Measurements from ENCODE around the gene TDRD6.
A peak's percentile ranks its signal among the peaks of the same experiment; 100 is the strongest.
"Not testable (repeated sequence)": the region's sequence is repeated elsewhere in the genome, so short reads cannot be mapped to it uniquely, and the experiment has no call there.

The TDRD6 gene

GRCh38 chr6:46687619-46688097, at the start of gene TDRD6:
TDRD6 (plus strand) TSS chr6:46687885; CDS start chr6:46688129, 244 bp downstream.
- no peak for DNase-seq

GRCh38 chr6:46637933-46638332, 49.8 kb upstream of the TDRD6 start:
- no peak for DNase-seq

GRCh38 chr6:46638650-46639049, 49.0 kb upstream of the TDRD6 start:
- no peak for DNase-seq

- DNase-seq: no peak
Measured at GRCh38 chr6:46642928-46643751, 44.5 kb upstream of the TDRD6 start.

GRCh38 chr6:46645265-46645664, 42.4 kb upstream of the TDRD6 start:
- DNase-seq: no peak

- not testable (repeated sequence) for DNase-seq
Measured at GRCh38 chr6:46648108-46648507, 39.6 kb upstream of the TDRD6 start.

GRCh38 chr6:46648869-46649492, 38.7 kb upstream of the TDRD6 start:
- no peak for DNase-seq

- DNase-seq: no peak
Measured at GRCh38 chr6:46651006-46651405, 36.7 kb upstream of the TDRD6 start.

- no peak for DNase-seq
Measured at GRCh38 chr6:46651816-46652215, 35.9 kb upstream of the TDRD6 start.

- no peak for DNase-seq
Measured at GRCh38 chr6:46652232-46652602, 35.5 kb upstream of the TDRD6 start.

- peak; percentile 24 to 60 (median 34) for DNase-seq
Measured at GRCh38 chr6:46652603-46653438, 34.9 kb upstream of the TDRD6 start, which contains the start of the genes CYP39A1 and SLC25A27. CYP39A1 (minus strand) TSS chr6:46652818; CDS start chr6:46652582, 236 bp downstream. SLC25A27 (plus strand) TSS chr6:46652975; CDS start chr6:46653193, 218 bp downstream.

- DNase-seq: no peak
Measured at GRCh38 chr6:46653439-46654195, 34.1 kb upstream of the TDRD6 start.

- no peak for DNase-seq
Measured at GRCh38 chr6:46655803-46656202, 31.9 kb upstream of the TDRD6 start.

GRCh38 chr6:46657642-46658041, 30.0 kb upstream of the TDRD6 start:
- DNase-seq: no peak

- no peak for DNase-seq
Measured at GRCh38 chr6:46661483-46661882, 26.2 kb upstream of the TDRD6 start.

- no peak for DNase-seq
Measured at GRCh38 chr6:46667377-46667776, 20.3 kb upstream of the TDRD6 start.

- DNase-seq: no peak
Measured at GRCh38 chr6:46674410-46674809, 13.3 kb upstream of the TDRD6 start.

GRCh38 chr6:46676604-46677313, 10.9 kb upstream of the TDRD6 start:
- no peak for DNase-seq

- DNase-seq: no peak
Measured at GRCh38 chr6:46677314-46677654, 10.4 kb upstream of the TDRD6 start.

GRCh38 chr6:46684771-46685170, 2.9 kb upstream of the TDRD6 start:
- no peak for DNase-seq

GRCh38 chr6:46688117-46688965, 656 bp downstream of the TDRD6 start:
- no peak for DNase-seq

Measured in activated naive CD4-positive, alpha-beta T cell (primary cell).